ENCODE results near the gene USB1. TPM values are rescaled to one million over a fixed set of nuclear protein-coding genes. Genes with fewer than 3 reads are reported as not detected.

USB1 gene
- total RNA-seq, 1 donor from 2014 or later: 100.0 TPM

DNA sequence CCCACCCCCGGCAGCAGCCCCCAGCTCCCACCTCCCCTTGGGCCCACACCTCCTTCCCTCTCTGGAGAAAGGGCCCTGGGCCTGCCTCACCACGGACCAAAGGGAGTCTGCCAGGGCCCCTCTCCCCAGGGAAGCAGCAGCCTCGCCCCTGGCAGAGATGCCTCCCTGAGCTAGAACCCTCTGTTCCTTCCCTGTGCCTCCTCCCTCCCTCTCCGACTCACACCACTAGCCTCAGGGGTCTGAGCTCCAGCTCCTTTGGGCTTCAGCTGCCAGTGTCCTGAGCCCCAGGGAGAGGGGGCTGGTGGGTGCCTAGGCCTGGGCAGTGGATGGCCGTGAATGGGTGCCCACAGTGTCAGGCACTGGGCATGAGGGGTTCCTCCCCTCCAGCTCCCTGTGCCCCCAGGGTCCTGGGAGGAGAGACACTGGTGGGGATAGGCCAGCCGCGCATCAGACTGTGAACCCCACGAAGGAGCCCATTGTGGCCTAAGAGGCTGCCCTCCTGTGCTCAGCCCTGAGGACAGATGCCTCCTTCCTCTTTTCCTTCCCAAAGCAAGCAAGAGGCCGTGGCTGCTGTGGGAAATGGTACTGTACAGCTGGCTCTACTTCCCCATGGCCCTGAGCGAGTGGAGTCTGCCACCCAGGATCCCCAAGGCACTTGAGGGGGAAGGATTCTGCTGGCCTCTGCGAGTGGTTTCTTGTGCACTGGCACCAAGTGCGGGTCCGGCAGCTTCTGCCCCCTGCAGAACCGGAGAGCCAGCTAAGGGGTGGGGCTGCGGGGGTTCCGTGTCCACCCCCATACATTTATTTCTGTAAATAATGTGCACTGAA is 45.1 kb downstream of the USB1 start:
- Histone ChIP-seq H3K4me3 (ENCODE audit: insufficient read depth, low read depth, low read length) (no peak overlapping the region), H3K27me3 (ENCODE audit: insufficient read depth, low read length) (no peaks in the 10 kb centered on the region), H4K20me1 (ENCODE audit: insufficient read depth, low read length) (no peaks in the 10 kb centered on the region), H3K79me2 (ENCODE audit: insufficient read depth, low read length) (no peaks in the 10 kb centered on the region), H3K4me1 (ENCODE audit: insufficient read depth, low read length) (no peaks in the 10 kb centered on the region), H3K27ac (ENCODE audit: low read depth, low read length) (no peak overlapping the region), H2AFZ (ENCODE audit: low read depth, low read length) (no peak overlapping the region), H3K9ac (ENCODE audit: low read length) (no peak overlapping the region), H3K4me2 (ENCODE audit: low read length) (no peak overlapping the region), H3K36me3 (ENCODE audit: insufficient read depth, low read length) (no peaks in the 10 kb centered on the region), H3K9me3 (ENCODE audit: insufficient read depth, low read depth, low read length) (no peaks in the 10 kb centered on the region)
- no peak for TF ChIP-seq EZH2 (IDR thresholded peaks at IDR 0.05; ENCODE audit: insufficient read depth, low read length)
- TF ChIP-seq, protein P1, sequence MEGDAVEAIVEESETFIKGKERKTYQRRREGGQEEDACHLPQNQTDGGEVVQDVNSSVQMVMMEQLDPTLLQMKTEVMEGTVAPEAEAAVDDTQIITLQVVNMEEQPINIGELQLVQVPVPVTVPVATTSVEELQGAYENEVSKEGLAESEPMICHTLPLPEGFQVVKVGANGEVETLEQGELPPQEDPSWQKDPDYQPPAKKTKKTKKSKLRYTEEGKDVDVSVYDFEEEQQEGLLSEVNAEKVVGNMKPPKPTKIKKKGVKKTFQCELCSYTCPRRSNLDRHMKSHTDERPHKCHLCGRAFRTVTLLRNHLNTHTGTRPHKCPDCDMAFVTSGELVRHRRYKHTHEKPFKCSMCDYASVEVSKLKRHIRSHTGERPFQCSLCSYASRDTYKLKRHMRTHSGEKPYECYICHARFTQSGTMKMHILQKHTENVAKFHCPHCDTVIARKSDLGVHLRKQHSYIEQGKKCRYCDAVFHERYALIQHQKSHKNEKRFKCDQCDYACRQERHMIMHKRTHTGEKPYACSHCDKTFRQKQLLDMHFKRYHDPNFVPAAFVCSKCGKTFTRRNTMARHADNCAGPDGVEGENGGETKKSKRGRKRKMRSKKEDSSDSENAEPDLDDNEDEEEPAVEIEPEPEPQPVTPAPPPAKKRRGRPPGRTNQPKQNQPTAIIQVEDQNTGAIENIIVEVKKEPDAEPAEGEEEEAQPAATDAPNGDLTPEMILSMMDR (IDR thresholded peaks at IDR 0.05; ENCODE audit: insufficient read depth, low read depth, low read length): no peak
- FAIRE-seq: no peak
- DNase-seq (ENCODE audit: low read depth): no peak
- H3K27ac Mint-ChIP-seq (ENCODE audit: unreplicated experiment): no peak overlapping the region
- H3K9me3 Mint-ChIP-seq (ENCODE audit: unreplicated experiment): no peaks in the 10 kb centered on the region
- H3K4me3 Mint-ChIP-seq (ENCODE audit: unreplicated experiment): no peak overlapping the region
- no peaks in the 10 kb centered on the region for H3K4me1 Mint-ChIP-seq (ENCODE audit: low read depth, unreplicated experiment)
- H3K27me3 Mint-ChIP-seq (ENCODE audit: low read depth, unreplicated experiment): no peaks in the 10 kb centered on the region
- peaks cover 2% of the 10 kb centered on the region for H3K36me3 Mint-ChIP-seq (ENCODE audit: low read depth, unreplicated experiment)

DNA sequence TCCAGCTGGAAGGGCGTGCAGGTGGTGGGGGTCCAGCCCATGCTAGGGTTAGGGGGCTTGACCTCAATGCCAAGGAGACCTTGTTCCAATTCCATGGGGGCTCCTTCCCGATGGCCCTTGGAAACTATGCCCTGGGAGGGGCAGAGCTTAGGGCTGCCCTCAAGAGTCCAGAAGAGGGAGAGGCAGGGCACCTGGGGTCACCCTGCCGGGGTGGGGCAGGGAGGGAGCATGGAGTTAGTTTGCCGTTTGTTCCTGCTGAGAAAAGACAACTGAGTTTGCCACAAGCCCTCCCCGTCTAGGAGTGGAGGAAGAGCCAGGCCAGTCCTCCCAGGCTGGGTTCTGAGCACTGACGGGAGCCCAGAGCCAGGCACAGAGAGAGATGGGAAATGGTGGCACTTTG is 45.7 kb downstream of the USB1 start:
- Mint-ChIP-seq H3K9me3 (ENCODE audit: unreplicated experiment) (no peaks in the 10 kb centered on the region), H3K27me3 (ENCODE audit: low read depth, unreplicated experiment) (no peaks in the 10 kb centered on the region), H3K36me3 (ENCODE audit: low read depth, unreplicated experiment) (peaks cover 2% of the 10 kb centered on the region), H3K4me3 (ENCODE audit: unreplicated experiment) (no peak overlapping the region), H3K27ac (ENCODE audit: unreplicated experiment) (no peak overlapping the region), H3K4me1 (ENCODE audit: low read depth, unreplicated experiment) (no peaks in the 10 kb centered on the region)
- Histone ChIP-seq H3K9me3 (ENCODE audit: insufficient read depth, low read depth, low read length) (no peaks in the 10 kb centered on the region), H3K9ac (ENCODE audit: low read length) (no peak overlapping the region), H3K4me2 (ENCODE audit: low read length) (no peak overlapping the region), H3K27me3 (ENCODE audit: insufficient read depth, low read length) (no peaks in the 10 kb centered on the region), H2AFZ (ENCODE audit: low read depth, low read length) (no peak overlapping the region), H3K79me2 (ENCODE audit: insufficient read depth, low read length) (no peaks in the 10 kb centered on the region), H3K27ac (ENCODE audit: low read depth, low read length) (no peak overlapping the region), H3K36me3 (ENCODE audit: insufficient read depth, low read length) (no peaks in the 10 kb centered on the region), H3K4me3 (ENCODE audit: insufficient read depth, low read depth, low read length) (no peak overlapping the region), H3K4me1 (ENCODE audit: insufficient read depth, low read length) (no peaks in the 10 kb centered on the region), H4K20me1 (ENCODE audit: insufficient read depth, low read length) (no peaks in the 10 kb centered on the region)
- DNase-seq (ENCODE audit: low read depth) (no peak), FAIRE-seq (no peak)
- TF ChIP-seq, protein P1 (IDR thresholded peaks at IDR 0.05; ENCODE audit: insufficient read depth, low read depth, low read length): no peak

Data from astrocyte (in vitro differentiated cells and primary cell).